ENCODE data around the gene XBP1.
A peak's percentile ranks its signal among the peaks of the same experiment; 100 is the strongest.
"Not testable (repeated sequence)": the region's sequence is repeated elsewhere in the genome, so short reads cannot be mapped to it uniquely, and the experiment has no call there.

XBP1 gene

DNA sequence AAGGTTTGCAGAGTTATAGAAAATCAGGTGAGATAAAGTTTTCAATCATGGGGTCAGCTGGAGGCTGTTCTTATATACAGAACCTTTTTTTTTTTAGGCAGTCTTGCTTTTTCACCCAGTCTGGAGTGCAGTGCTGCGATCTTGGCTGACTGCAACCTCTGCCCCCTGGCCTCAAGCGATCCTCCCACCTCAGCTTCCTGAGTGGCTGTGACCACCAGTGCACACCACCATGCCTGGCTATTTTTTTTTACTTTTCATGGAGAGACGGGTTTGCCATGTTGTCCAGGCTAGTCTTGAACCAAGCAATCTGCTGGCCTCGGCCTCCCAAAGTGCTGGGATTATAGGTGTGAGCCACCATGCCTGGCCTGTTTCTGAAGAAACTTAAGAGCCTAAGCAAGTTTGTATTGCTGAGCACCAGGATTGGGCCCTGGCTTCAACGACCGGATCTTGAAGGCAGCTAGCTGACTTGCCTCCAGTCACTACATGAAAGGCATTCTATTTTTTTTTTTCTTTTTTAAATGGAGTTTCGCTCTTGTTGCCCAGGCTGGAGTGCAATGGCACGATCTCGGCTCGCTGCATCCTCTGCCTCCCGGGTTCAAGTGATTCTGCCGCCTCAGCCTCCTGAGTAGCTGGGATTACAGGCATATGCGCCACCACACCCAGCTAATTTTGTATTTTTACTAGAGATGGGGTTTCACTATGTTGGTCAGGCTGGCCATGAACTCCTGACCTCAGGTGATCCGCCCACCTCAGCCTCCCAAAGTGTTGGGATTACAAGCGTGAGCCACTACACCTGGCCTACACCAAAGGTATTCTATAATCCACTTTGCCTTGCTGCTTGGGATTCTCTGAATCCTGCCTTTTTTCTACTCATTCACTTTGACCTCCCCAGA is 7.6 kb downstream of the XBP1 start:
- DNase-seq (ENCODE audit: low read depth) = no peak

DNA sequence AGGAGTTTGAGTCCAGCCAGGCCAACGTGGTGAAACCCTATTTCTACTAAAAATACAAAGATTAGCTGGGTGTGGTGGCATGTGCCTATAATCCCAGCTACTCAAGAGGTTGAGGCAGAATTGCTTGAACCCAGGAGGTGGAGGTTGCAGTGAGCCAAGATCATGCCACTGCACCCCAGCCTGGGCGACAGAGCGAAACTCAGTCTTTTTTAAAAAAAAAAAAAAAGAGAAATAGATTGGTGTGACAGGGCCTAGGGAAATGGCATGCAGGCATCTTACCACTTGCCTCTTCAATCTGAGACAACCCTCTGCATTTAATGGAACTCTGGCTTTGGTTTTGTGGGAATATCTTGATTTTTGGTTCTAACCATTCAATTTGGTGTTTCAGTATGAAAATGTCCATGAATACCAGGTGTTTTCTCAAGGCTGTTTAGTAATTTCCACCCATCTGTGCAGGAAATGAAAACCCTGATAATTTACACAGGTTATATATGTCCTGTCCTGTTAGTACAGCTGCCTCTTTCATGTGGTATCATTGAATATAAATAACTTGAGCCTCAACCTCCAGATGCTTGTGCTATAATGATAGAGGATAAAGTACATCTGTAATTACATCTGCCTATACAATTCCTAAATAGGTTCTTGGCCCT is 8.4 kb downstream of the XBP1 start:
- no peak for DNase-seq (ENCODE audit: low read depth)

DNA sequence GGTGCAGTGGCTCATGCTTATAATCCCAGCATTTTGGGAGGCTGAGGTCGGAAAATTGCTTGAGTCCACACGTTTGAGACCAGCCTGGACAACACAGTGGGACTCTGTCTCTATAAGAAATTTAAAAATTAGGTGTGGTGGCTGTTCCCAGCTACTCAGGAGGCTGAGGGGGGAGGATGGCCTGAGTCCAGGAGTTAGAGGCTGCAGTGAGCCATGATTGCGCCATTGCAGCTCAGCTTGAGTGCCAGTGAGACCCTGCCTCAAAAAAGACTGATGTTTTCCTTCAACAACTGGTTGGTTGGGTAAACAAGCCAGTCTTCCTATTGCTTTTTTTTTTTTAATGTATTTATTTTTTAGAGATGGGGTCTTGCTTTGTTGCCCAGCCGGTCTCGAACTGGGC is 9.2 kb downstream of the XBP1 start:
- DNase-seq (ENCODE audit: low read depth) = no peak

DNA sequence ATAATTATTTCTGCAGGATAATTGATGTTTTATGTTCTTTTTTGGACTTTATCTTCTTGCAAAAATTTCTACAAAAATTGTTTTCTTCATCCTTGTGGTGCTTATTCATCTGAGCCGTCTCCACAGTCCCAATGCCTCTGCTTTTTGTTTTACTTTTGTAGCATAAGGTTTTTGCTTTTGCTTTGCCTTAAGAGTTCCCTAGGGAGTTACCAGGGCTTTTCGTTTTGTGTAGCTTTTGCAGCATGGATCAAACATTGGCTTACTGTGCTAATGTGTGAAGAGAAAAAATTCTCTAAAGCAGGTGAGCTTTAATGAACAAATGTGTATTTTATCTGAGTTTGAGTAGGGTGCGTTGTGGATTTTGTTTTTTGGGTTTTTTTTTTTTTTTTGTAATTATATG is 11.8 kb downstream of the XBP1 start:
- no peak for DNase-seq (ENCODE audit: low read depth)

DNA sequence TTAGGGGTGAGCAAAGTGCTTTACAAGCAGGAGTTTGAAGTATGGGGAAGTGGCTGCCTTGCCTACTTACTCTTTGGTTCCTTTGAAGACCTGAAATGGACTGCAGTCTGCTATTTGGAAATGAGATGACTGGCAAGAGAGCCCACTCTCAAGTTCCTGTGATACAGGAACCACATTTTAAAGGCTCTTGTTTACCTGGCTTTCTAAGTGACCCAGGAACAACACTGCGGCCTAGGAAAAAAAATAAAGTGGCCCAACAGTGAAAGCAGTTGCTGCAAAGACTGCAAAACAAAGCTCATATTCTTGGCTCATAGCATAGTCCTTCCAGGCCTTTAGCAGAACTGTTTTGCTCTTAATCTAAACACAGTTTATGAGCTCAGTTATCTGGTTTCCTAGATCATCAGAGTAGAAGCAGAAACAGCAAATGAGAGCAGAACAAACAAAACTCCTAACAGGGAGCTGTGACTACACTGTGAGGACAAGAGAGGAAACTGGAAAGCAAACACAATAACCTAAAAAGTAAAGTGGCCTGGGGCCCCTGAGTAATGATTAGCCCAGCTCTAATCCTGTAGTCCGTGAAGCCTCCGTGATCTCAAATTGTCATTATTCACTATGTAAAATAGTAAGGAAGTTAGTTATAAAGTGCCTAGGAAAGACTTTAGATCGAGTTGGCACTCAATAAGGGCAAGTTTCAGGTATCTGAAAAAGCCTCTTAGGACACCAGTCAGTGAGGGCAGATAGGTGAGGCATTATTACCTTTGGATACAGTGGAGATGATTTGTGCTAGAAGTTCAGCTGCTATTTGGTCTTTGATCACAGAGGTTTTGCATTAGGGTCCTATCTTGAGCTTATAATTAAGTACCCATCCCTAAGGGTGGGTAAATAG is 16.3 kb downstream of the XBP1 start:
- no peak for DNase-seq (ENCODE audit: low read depth)

DNA sequence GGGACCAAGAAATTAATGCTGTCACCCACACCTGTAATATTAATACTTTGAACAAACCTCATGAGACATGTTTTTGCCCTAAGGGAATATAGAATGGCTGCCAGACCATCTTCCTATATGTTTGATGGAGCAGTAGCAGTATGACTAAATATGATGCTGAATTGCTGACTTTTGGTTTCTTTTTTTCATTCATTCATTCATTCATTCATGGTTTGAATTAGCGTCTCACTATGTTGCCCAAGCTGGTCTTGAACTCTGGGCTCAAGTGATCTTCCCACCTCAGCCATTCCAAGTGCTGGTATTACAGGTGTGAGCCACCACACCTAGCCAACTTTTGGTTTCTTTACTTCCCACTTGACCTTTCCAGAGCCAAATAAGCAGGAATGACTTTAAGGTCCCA is 20.1 kb downstream of the XBP1 start:
- no peak for DNase-seq (ENCODE audit: low read depth)

DNA sequence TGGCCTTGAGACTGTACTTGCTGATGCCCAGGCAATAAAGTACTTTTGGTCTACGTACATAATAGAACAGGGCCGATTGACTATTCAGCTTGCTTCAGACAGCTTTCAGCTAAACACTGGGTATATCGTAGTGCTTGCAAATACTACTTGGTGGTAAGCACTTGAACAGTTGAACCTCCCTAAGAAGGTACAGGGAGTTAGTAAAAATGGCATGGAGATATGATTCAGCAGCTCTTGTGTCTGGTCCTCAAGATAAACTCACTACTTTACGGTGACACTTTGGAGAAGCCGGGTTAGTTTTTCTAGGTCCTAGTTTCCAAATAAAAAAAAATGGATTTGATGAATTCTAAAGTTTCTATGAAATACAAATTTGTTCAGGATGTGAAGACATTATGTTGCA is 20.5 kb downstream of the XBP1 start:
- DNase-seq (ENCODE audit: low read depth) = no peak

DNA sequence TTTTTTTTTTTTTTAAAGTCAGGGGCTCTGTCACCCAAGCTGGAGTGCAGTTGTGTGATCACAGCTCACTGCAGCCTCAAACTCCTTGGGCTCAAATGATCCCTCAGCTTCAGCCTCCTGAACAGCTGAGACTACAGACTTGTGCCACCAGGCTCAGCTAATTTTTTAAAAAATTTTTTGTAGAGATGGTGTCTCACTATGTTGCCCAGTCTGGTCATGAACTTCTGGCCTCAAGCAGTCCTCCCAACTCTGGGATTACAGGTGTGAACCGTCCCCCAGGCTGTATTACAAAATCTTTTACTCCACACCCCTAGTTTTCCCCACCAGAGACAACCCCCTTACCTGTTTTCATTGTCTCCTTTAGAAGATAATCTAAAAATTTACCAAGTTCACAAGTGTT is 26.0 kb downstream of the XBP1 start:
- no peak for DNase-seq (ENCODE audit: low read depth)

DNA sequence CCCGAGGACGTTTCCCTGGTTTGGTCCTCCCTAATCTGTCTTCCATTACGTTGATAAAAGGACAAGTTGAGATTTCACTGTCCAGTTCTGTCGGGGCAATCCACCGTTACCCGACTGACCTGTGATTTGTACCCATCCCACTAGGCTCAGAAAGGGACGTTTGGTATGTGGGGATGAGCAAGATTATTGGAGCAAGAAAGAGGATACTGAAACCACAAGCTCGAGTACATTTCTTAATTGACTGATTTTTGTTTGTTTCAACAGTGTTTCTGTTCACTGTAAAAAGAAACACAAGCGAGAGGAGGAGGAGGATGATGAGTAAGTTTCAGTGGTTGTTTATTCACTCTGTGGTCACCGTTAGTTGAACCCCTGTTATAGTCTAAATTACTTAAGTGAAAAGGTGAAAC is 26.9 kb downstream of the XBP1 start:
- DNase-seq (ENCODE audit: low read depth) = peak; percentile 62

DNA sequence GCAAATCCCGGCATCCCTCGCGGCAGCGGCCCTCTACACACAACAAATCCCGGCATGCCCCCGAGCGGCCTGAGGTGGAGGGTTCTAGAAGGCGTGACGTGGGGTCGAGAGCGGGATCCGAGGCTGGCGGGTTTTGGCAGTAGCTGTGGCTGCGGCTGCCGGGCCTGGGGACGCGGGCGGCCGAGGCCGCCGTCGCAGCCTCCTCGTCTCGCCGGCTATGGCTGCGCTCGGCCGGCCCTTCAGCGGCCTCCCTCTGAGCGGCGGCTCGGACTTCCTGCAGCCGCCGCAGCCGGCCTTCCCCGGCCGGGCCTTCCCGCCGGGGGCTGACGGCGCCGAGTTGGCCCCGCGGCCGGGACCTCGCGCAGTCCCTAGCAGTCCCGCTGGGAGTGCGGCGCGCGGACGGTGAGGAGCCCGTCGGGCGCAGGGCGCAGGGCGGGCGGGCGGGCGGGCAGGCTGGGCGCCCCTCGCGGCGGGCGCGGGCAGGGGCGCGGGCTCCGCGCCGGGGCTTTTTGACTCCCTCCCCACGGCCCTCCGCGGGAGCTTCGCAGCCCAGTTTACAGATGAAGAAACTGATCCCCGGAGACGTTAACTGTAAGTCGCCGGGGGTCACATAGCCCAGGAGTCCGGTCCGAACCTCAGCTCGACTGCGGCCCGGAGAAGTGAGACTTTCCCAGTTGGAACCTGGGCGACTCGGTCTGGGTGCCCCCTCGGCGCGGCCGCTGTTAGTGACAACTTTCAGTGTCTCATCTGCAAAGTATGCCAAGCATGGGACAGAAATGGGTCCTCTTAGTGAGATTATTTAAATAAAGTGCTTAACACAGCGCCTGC is 27.5 kb downstream of the XBP1 start, which contains the start of gene CCDC117:
CCDC117 (plus strand) TSS at position 63 of the 828 bp plus-strand sequence; CDS start at position 218, 155 bp downstream.
- DNase-seq (ENCODE audit: low read depth) = peak; percentile 96

DNA sequence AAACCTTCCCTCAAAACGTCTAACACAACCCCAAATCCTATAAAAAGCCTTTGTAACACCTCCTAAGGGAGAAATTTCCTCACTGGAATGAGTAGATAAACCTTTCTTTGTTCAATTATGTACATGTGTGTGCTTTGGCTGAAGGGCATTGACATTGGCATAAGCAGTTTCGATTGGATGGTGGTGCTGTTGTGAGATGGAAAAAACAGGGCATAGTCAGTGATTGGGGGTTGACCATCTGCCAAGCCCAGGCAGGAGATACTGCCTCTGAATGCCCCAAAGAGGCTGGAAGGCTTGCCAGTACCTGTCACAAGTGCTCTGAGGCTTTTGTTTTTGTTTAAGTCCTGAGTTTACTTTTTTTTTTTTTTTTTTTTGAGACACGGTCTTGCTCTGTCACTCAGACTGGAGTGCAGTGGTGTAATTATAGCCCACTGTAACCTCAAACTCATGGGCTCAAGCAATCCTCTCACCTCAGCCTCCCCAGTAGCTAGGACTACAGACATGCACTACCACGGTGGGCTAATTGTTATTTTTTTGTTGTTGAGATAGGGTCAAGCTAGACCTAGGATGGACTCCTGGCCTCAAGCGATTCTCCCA is 29.1 kb downstream of the XBP1 start:
- DNase-seq (ENCODE audit: low read depth) = no peak

DNA sequence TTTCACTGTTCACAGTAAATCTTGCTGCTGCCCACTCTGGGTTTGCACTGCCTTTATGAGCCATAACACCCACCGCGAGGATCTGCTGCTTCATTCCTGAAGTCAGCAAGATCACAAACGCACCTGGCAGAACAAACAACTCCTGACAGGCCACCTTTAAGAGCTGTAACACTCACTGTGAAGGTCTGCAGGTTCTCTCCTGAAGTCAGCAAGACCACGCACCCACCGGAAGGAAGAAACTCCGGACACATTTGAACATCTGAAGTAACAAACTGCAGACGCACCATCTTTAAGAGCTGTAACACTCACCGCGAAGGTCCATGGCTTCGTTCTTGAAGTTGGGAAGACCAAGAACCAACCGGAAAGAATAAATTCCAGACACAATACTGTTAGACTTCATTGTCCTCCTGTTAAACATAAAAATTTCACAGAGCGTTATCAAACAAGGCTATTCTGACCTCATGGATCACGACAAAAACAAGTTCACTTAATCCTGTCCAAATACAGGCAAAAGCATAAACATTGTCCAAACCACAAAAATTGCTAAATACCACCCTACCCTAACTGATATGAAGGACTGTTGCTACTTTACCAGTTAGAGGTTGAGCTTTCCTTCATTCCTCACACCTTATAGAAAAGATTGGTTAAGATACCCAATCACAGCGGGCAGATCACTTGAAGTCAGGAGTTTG is 30.8 kb downstream of the XBP1 start:
- DNase-seq (ENCODE audit: low read depth) = no peak

DNA sequence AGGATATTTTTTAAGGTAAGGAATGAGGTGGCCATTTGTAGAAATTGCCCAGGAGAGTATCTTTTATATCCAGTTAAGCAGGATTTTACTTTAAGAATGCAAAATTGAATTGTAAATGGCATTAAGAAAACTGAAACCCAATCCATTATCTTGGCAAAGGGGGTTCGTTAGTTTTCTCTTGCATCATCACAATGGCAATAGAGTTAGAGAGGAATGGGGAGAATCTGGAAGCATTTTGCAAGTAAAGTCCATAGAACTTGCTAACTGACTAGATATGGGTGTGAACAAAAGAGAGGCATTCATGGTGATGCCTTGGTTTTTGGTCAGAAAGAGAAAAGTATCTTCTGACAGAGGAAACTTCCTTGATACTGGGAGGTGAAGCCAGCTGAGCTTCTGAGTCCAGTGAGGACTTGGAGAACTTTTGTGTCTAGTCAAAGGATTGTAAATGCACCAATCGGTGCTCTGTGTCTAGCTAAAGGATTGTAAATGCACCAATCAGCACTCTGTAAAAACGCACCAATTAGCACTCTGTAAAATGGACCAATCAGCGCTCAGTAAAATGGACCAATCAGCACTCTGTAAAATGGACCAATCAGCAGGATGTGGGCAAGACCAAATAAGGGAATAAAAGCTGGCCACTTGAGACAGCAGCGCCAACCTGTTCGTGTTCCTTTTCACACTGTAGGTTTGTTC is 31.5 kb downstream of the XBP1 start:
- DNase-seq (ENCODE audit: low read depth) = peak; percentile 66

DNA sequence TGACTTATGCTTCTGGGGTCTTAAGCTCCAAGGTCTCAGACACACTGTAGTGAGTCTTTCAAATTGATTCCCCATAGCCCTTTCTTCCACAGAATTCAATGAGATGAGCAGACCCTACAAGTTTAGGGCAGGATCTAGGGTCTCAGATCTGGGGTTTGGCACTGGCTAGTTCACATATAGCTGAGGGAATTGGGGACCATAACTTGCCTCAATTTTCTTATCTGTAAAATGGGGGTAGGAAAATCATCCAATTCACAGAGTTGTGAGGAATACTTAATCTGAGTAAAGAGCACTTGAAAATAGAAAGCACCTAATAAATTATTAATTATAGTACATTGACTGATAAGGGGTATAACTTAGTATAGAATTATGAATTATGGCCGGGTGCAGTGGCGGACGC is 33.7 kb downstream of the XBP1 start:
- DNase-seq (ENCODE audit: low read depth) = no peak

DNA sequence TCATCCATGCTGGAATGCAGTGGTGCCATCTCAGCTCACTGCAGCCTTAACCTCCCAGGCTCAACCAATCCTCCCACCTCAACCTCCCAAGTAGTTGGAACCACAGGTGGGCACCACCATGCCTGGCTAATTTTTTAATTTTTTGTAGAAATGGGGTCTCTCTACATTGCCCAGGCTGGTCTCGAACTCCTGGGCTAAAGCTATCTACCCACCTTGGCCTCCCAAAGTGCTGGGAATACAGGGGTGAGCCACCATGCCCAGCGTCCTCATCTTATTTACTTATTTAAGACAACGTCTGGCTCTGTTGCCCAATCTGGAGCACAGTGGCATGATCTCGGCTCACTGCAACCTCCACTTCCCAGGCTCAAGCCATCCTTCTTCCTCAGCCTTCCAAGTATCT is 38.4 kb downstream of the XBP1 start:
- not testable (repeated sequence) for DNase-seq (ENCODE audit: low read depth)

DNA sequence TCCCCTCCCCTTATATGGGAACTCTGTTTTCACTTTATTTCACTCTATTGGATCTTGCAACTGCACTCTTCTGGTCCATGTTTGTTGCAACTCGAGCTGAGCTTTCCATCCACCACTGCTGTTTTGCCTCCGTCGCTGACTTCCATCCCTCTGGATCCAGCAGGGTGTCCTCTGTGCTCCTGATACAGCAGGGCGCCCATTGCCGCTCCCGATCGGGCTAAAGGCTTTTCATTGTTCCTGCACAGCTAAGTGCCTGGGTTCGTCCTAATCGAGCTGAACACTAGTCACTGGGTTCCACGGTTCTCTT is 39.0 kb downstream of the XBP1 start:
- no peak for DNase-seq (ENCODE audit: low read depth)

DNA sequence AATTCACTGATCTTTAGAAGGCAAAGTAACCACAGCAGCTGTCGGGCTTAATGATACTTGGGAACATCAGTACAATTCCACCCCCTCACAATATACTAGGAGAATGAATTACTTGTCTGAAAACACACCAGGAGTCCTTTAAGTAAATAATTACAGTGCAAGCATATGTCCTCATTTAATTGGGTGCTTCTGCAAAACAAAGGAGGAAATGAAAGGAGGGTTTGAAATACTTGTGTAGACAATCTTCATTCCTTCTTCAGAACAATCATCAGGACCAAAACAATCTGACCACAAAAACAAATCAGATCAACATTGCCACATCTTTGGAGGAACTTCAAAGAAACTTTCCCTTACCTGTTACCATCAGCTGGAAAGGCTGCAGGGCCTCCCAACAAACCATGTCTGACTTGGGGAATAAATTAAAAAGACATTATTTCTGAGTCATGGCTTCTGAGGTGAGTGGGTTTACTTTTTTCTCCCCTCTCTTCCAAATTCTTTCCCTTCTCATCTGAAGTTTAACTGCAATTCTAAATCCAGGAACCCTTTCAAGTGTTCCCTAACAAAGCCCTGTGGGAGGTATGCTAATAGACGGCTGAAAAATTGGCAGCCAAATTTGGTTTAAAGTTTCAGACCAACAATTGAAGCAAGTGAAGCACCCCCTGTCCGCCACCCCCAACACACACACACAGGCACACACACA is 40.4 kb downstream of the XBP1 start:
- DNase-seq (ENCODE audit: low read depth) = no peak

DNA sequence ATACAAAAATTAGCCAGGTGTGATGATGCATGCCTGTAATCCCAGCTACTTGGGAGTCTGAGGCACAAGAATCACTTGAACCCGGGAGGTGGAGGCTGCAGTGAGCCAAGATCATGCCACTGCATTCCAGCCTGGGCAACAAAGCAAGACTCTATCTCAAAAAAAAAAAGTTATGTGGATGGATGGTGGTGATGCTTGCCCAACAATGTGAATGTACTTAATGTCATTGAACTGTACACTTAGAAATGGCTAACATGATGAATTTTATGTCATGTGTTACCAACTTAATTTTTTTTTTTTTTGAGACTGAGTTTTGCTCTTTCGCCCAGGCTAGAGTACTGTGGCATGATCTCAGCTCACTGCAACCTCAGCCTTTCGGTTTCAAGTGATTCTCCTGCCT is 45.9 kb downstream of the XBP1 start:
- not testable (repeated sequence) for DNase-seq (ENCODE audit: low read depth)

DNA sequence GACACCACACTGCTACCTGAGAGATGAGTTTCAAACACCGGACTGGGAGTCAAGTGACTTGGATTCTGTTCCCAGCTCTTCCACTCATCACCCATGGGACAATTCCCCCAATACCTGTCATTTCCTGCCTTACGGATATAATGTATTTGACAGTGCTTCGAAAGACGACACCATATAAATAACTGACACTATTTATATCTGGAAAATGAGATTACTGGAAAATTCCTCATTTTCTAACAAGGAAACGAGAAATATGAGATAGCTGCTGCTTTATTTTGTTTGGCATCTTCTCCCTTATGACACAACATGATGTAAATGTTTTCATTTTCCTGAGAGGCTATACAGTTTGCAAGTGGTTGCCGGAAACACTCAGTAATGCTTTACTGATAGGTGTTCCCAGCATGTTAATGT is 49.9 kb downstream of the XBP1 start:
- DNase-seq (ENCODE audit: low read depth) = peak; percentile 73

Measured in fibroblast of gingiva (primary cell).